DOHH2 (cell line): ENCODE results near the gene HIVEP3.

Source experiments
- H3F3A ChIP-seq: fragments of 200-600 bp; sonication (generic), shearing (Covaris generic); 2 replicates; pipeline ENCODE4 v1.6.0; 2016; ENCODE audit warnings: antibody characterized with exemption, mild to moderate bottlenecking; ENCODE audit not compliant: control insufficient read depth, insufficient read depth
- H3K27ac ChIP-seq: fragments of 200-600 bp; sonication (generic); 2 replicates; pipeline ENCODE4 v1.5.1; 2014; ENCODE audit warnings: low read depth, mild to moderate bottlenecking, low read length, moderate library complexity
- H3K27me3 ChIP-seq: fragments of 200-600 bp; sonication (generic); 2 replicates; pipeline ENCODE4 v1.6.1; 2014; ENCODE audit warnings: mild to moderate bottlenecking, low read length, mixed read lengths; ENCODE audit not compliant: control insufficient read depth
- H3K36me3 ChIP-seq: fragments of 200-600 bp; sonication (generic); 2 replicates; pipeline ENCODE4 v1.6.1; 2014; ENCODE audit warnings: mild to moderate bottlenecking, low read length, moderate library complexity, mixed read lengths; ENCODE audit not compliant: control insufficient read depth
- H3K4me1 ChIP-seq: fragments of 200-600 bp; sonication (generic); 2 replicates; pipeline ENCODE4 v1.6.1; 2014; ENCODE audit warnings: mild to moderate bottlenecking, low read length, mixed read lengths; ENCODE audit not compliant: control insufficient read depth
- H3K4me2 ChIP-seq: fragments of 200-600 bp; sonication (generic); 2 replicates; pipeline ENCODE4 v1.6.0; 2014; ENCODE audit warnings: mild to moderate bottlenecking, low read length, moderate library complexity
- H3K4me3 ChIP-seq: fragments of 200-600 bp; sonication (generic); 2 replicates; pipeline ENCODE4 v1.5.1; 2014; ENCODE audit warnings: mild to moderate bottlenecking, low read length, mixed read lengths
- H3K79me2 ChIP-seq: fragments of 200-600 bp; sonication (generic); 2 replicates; pipeline ENCODE4 v1.6.1; 2014; ENCODE audit warnings: mild to moderate bottlenecking, low read length, mixed read lengths; ENCODE audit not compliant: control insufficient read depth
- H3K9me2 ChIP-seq: fragments of 200-600 bp; sonication (generic); replicated peaks from 2 replicates; pipeline ENCODE4 v1.6.1; 2014; ENCODE audit warnings: mild to moderate bottlenecking, low read length, mixed read lengths; ENCODE audit not compliant: control insufficient read depth
- H3K9me3 ChIP-seq: fragments of 200-600 bp; sonication (generic); 2 replicates; pipeline ENCODE4 v1.6.1; 2014; ENCODE audit warnings: antibody characterized with exemption, low read length, mixed read lengths; ENCODE audit not compliant: control insufficient read depth, insufficient read depth
- H4K20me1 ChIP-seq: fragments of 200-600 bp; sonication (generic); 2 replicates; pipeline ENCODE4 v1.6.0; 2014; ENCODE audit warnings: low read depth, mild to moderate bottlenecking, antibody characterized with exemption, low read length, moderate library complexity; ENCODE audit not compliant: control insufficient read depth, insufficient read depth
- CTCF ChIP-seq: fragments of 200-600 bp; sonication (generic); IDR thresholded peaks from one replicate; pipeline ENCODE4 v1.5.1; 2014; ENCODE audit warnings: antibody characterized with exemption, mild to moderate bottlenecking, low read depth, low read length; ENCODE audit not compliant: poor library complexity, severe bottlenecking
- EZH2phosphoT487 ChIP-seq: fragments of 200-600 bp; sonication (generic); IDR thresholded peaks from 2 replicates; pipeline ENCODE4 v1.6.1; 2017; ENCODE audit warnings: borderline replicate concordance, mild to moderate bottlenecking, antibody characterized with exemption, low read length, moderate library complexity, mixed read lengths

HIVEP3 gene

DNA sequence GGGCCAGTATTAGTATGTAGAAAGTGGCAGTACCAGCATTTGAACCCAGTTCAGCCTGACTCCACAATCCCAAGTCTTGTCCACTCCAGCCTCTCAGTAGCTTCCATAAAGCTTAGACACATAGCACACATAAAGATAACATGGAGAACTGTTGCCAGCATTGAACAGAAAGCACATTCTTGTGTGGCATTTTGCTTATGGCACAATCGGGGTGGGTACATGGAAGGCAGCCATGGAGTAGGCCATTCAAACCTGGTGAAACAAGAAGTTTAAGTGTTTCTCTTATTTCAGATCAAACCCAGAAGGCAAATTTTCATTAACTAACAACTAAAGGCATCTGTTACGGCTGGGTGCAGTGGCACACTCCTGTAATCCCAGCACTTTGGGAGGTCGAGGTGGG is 102.7 kb downstream of the HIVEP3 start:
- Histone ChIP-seq H4K20me1 (no peaks in the 10 kb centered on the region), H3K79me2 (no peaks in the 10 kb centered on the region), H3K4me3 (no peak overlapping the region), H3K36me3 (no peaks in the 10 kb centered on the region), H3K27ac (no peak overlapping the region), H3K9me3 (no peaks in the 10 kb centered on the region), H3K27me3 (0 out of 2 replicates have a peak, but pooled peaks cover 3% of the 10 kb centered on the region), H3K9me2 (no peaks in the 10 kb centered on the region), H3K4me1 (no peaks in the 10 kb centered on the region), H3K4me2 (no peak overlapping the region), H3F3A (no peaks in the 10 kb centered on the region)
- TF ChIP-seq CTCF, result no peak
- no peak for TF ChIP-seq EZH2phosphoT487

DNA sequence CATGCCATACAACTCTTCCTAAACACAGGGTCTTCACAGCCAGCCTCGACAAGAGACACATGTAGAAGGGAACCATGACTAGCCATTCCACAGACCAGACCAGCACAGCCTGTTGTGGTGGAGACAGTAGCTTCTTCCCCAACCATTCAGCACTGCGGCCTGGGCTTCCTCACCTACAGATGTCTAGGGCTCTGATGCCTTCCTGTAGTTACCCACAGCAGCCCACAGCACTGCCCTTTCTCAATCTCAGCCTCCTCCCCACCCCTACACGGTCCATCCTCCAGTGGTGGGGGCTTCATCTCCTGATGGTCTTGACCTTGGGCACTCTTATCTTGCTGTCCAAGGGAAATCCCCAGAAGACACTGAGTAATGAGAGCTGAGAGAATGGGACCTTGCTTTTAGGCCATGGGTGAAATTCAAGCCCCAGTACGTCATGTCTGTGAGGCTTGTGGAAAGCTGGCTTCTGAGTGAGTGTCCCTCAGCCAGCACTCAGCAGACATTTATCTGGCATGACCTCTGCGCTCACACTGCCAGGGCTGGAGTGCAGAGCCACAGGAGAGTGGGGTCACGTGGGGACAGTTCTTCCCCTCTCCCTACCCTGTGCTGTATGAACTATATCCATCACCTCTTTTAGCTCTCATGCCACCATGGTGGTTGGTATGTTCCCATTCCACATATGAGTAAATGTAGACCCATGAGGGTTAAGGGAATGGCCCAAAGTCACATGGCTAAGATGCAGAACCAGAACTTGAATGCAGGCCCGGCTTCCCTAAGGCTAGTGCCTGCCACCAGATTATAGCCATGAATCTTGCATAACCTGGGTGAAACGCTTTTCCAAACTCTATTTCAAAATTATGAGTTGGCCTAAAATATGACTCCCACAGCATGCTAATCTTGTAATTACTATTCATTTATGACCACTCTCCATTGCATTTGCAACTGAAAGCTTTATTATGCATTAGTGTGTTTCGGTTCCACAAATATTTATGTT is 104.7 kb downstream of the HIVEP3 start:
- no peak overlapping the region for H3K4me2 ChIP-seq
- TF ChIP-seq CTCF (no peak), EZH2phosphoT487 (no peak)
- no peaks in the 10 kb centered on the region for H3K79me2 ChIP-seq
- no peak overlapping the region for H3K4me3 ChIP-seq
- H3K9me3 ChIP-seq, result no peaks in the 10 kb centered on the region
- H3K9me2 ChIP-seq, result no peaks in the 10 kb centered on the region
- H4K20me1 ChIP-seq, result no peaks in the 10 kb centered on the region
- no peaks in the 10 kb centered on the region for H3F3A ChIP-seq
- no peaks in the 10 kb centered on the region for H3K36me3 ChIP-seq
- H3K27ac ChIP-seq, result no peak overlapping the region
- 0 out of 2 replicates have a peak, but pooled peaks cover 3% of the 10 kb centered on the region for H3K27me3 ChIP-seq
- no peaks in the 10 kb centered on the region for H3K4me1 ChIP-seq

- TF ChIP-seq EZH2phosphoT487 (no peak), CTCF (no peak)
These were observed 105.5 kb downstream of the HIVEP3 start for GRCh38 chr1:41813226-41813625.

More at GRCh38 chr1:41813226-41813625, 105.5 kb downstream of the HIVEP3 start:
- Histone ChIP-seq H3K79me2 (no peaks in the 10 kb centered on the region), H3K27me3 (0 out of 2 replicates have a peak, but pooled peaks cover 3% of the 10 kb centered on the region), H3F3A (no peaks in the 10 kb centered on the region), H3K4me1 (no peaks in the 10 kb centered on the region), H3K4me3 (no peak overlapping the region), H3K36me3 (no peaks in the 10 kb centered on the region), H4K20me1 (no peaks in the 10 kb centered on the region), H3K9me2 (no peaks in the 10 kb centered on the region), H3K9me3 (no peaks in the 10 kb centered on the region), H3K27ac (no peak overlapping the region), H3K4me2 (no peak overlapping the region)
